ENCODE data around the gene CMTM3.
"Not testable (repeated sequence)": the region's sequence is repeated elsewhere in the genome, so short reads cannot be mapped to it uniquely, and the experiment has no call there.

Gene CMTM3

GRCh38 chr16:66637806-66638205 is 33.3 kb downstream of the CMTM3 start:
- no peak for DNase-seq

- no peak for DNase-seq
Observed at GRCh38 chr16:66639091-66639885, 34.8 kb downstream of the CMTM3 start.

- no peak for DNase-seq
Observed at GRCh38 chr16:66640724-66641314, 36.3 kb downstream of the CMTM3 start.

DNA sequence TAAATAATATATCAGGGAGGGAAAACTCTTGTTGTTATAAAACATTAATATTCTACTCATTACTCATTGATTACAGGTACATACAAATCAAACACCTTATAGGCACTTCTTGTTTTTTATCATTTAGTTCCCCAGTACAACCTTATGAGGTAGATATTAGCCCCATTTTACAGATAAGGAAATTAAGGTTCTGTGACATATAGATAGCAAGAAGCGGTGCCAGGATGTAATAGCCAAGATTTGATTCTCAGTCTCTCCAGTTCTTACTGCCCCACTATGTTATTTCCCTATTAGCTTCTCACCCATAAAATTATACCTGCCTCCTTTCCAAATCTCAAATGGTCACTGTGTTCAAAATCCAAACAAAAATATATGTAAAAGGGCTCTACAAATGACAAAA is 36.9 kb downstream of the CMTM3 start:
- DNase-seq, result no peak

- no peak for DNase-seq
Observed at GRCh38 chr16:66647866-66648265, 43.4 kb downstream of the CMTM3 start.

DNA sequence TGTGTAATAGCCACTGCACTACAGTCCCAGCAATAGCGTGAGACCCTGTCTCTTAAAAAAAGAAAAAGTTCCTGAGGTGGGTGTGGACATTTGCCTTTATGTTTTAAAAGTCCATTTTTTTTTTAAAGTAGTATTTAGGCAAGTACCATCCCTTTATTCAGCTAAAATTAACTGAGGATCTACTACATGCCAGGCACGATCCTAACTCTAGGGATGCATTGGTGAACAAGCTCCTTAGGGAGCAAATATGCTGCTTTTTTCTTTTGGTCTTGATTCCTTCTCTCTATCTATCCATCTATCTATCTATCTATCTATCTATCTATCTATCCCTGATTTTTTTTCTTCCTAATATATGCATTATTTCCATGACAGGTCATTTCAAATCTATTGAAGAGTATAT is 44.7 kb downstream of the CMTM3 start:
- DNase-seq, result no peak

DNA sequence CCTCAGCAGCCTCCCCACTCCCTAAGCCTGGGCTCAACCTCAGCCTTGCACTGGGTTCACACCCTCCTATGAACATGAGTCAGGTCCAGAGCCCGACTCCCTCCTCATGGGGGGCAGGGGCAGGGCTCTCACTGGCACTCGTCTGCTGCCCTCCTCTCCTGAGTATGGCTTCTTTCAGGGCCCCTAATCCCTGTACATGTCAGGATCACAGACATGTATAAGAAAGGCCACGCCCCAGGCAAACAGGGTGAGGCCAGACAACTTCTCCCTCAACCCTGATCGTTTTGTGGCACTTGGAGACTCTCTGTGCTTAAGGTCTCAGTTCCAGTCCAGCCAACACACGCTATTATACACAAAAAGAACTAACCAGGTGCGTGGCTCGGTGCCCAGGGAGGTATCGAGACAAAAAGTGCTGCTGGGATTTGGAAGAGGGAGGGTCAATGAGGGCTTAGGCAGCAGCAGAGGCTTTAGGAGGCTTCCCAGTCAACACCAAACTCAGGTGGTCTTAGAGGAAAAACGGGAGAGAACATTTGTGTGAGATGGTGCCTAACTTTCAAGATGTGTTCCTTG is 45.2 kb downstream of the CMTM3 start:
- no peak for DNase-seq

GRCh38 chr16:66650707-66651473 is 46.4 kb downstream of the CMTM3 start:
- DNase-seq, result peak; percentile 81

- no peak for DNase-seq
Observed at GRCh38 chr16:66651474-66651765, 46.9 kb downstream of the CMTM3 start.

DNA sequence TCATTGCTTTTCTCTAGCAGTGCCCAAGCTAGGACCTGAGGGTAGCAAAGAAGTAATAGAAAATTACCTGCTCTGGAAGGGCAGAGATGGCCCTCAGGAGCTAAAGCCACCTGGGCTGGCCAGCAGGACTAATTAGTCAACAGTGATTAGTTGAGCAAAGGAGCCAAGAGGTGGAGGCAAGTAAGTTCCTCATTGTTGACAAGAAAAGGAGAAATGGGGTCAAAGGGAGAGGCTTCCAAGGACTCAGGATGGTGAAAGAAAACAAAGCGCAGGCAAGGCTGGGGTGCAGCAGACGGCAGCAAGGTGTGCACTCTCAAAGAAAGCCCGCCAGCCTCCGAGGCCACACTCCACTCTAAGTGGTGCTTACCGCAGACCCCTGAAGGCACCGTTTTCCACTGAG is 47.5 kb downstream of the CMTM3 start:
- no peak for DNase-seq

DNA sequence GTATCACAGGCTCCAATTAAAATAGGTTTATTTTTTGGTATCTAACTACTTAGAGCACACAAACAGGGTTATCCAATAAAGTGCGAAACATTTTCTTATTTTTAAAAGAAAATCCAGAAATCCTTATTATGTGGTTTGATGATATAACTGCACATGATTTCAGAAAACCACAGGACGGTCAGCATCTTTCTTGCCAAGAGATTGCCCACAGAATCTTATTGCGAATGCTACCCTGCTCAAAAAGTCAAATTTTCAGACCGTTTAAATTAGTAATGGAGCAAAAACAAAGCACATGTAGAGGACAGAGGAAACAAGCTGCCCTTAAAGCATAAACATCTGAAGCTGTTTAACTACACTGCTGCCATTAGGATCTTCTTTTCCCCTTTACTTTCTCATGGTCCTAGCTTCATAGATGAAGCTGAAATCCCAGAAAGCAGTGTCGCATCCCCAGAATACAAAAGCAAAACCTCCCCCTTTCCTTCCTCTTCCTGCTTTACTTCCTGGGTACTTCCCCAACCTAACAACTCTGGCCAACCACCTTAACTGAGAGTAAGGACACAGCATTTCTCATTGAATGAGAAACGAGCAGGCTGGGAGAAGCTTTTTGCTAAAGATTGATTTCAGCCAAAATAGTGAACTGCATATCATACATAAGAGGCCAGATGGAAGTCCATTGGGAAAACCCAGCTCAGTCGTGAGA is 48.3 kb downstream of the CMTM3 start:
- DNase-seq, result no peak

- no peak for DNase-seq
Observed at GRCh38 chr16:66653581-66654350, 49.3 kb downstream of the CMTM3 start.

GRCh38 chr16:66656547-66656946 is 52.0 kb downstream of the CMTM3 start:
- no peak for DNase-seq

DNA sequence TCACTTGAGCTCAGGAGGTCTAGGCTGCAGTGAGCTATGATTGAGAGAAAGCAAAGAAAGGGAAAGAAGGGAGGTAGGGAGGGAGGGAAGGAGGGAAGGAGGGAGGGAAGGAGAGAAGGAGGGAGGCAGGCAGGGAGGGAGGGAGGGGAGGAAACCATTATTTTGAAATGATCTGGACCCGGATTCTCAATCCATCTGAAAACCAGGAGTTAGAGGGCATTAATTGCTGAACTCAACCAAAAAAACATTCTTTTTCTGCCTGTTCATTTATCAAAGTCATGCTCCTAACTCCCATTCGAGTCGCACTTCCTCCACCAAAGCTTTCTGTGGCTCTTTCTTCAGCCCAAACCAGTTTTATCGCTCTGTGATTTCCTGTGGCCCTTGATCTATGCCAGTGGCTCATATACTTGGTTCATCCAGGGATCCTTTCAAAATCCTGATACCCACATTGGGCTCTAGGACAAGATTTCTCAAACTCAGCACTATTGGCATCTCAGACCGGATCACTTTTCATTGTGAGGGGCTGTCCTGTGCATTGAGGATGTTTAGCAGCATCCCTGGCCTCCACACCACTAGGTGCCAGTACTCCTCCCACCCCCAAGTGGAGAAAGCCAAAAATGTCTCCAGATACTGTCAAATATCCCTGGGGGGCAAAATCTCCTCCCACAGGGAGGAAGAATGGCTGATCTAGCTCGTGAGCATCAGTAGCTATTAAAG is 53.8 kb downstream of the CMTM3 start:
- no peak for DNase-seq

DNA sequence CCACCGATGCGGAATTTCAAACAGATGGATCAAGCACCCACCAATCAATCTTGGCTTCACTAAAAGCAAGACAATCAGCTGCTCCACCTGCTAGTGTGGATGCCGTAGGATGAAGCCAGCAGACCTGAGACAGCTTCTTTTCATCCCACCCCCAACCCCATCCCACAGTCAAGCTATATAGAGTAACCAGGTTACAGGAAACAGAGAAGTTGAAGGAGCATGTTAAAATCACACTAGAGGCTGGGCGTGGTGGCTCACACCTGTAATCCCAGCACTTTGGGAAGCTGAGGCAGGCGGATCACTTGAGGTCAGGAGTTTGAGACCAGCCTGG is 54.3 kb downstream of the CMTM3 start:
- DNase-seq, result no peak

- no peak for DNase-seq
Observed at GRCh38 chr16:66660422-66661209, 56.1 kb downstream of the CMTM3 start.

DNA sequence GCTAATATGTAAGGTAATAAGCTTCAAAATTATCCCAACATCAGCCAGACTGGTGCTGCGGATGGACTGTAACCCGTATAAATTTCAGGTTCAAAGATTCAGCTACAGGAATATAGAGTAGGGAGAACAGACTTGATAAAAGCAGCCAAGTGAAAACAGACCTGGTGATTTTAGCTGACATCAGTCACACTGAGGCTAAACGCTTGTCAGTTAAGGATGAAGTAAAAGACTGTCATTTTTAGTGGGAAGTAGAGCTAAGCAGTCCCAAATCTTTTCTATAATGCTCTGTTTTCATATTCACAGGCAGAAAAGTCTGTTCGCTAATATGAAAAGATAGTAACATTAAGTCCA is 56.7 kb downstream of the CMTM3 start:
- DNase-seq, result no peak

- DNase-seq, result not testable (repeated sequence)
Observed at GRCh38 chr16:66661671-66662346, 57.3 kb downstream of the CMTM3 start.

- DNase-seq, result no peak
Observed at GRCh38 chr16:66662445-66663194, 58.1 kb downstream of the CMTM3 start.

Measured in CD4-positive, alpha-beta T cell treated with Interleukin-4 for 4 hours (primary cell).